CD4-positive, alpha-beta T cell treated with Interleukin-1 beta for 1 hour (primary cell): Measurements from ENCODE around the gene VTCN1.
"Not testable (repeated sequence)": the region's sequence is repeated elsewhere in the genome, so short reads cannot be mapped to it uniquely, and the experiment has no call there.

Source experiments
- DNase-seq, 2 donors: peaks; one replicate each; pipeline ENCODE4 v3.0.0-alpha.2; 2020 to 2022

The VTCN1 gene, protein sequence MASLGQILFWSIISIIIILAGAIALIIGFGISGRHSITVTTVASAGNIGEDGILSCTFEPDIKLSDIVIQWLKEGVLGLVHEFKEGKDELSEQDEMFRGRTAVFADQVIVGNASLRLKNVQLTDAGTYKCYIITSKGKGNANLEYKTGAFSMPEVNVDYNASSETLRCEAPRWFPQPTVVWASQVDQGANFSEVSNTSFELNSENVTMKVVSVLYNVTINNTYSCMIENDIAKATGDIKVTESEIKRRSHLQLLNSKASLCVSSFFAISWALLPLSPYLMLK

DNA sequence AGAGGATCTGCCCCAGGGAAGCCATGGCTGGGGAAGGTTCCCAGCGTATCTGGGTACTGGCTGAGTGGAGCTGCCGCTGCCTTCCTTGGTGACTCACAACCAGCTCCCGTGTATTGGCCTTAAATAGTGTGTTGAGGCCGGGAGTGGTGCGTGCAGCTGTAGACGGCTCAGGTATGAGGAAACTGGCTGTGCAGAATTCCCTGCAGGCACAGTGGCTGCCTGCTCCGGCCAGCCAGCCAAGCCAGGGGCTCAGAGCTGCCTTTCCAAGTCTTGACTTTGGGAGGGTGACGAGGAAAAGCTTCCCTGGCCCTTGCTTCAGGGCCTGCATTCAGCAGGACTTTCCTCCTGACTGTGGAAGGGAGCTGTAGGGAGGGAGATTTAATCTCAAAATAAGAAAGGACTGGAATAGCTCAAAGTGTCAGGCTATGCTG is at the start of gene VTCN1:
TSS of gene VTCN1 (minus strand) at position 97 of the 431 bp plus-strand sequence. CDS start at position 25, 72 bp downstream.
- no peak for DNase-seq

DNA sequence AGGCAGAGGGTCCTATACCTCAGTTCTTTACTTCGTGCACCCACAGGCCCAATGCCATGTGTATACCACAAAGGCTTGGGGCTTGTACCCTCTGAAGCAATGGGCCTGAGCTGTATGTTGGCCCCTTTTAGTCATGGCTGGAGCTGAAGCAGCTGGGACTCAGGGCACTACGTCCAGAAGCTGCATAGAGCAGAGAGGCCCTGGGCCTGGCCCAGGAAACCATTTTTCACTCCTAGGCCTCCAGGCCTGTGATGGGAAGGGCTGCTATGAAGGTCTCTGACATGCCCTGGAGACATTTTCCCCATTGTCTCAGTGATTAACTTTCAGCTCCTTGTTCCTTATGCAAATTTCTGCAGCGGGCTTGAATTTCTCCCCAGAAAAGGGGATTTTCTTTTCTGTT is 48.1 kb upstream of the VTCN1 start:
- no peak for DNase-seq

DNA sequence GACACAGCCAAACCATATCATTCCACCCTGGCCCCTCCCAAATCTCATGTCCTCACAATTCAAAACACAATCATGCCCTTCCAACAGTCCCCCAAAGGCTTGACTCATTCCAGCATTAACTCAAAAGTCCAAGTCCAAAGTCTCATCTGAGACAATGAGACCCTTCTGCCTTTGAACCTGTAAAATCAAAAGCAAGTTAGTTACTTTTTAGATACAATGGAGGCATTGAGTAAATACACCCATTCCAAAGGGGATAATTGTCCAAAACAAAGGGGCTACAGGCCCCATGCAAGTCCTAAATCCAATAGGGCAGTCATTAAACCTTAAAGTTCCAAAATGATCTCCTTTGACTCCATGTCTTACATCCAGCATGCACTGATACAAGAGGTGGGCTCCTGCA is 47.3 kb upstream of the VTCN1 start:
- not testable (repeated sequence) for DNase-seq

DNA sequence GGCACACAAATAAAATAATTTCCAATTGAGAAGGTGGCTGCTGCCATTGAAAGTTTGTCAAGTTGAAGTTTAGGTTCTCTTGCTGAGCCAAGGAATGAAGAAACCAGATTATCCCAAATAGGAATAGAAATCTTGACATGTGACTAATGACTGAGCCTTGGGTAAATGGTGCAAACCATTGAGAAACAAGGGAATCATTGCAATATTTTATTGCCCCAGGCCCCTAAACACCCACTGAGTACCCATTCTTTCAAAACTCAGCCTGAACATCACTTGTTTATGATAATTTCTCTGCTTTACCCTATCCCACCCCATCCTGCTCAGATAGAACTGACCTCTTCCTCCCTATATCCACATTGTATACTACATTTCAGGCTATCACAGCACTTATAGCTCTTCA is 46.6 kb upstream of the VTCN1 start:
- DNase-seq: no peak

DNA sequence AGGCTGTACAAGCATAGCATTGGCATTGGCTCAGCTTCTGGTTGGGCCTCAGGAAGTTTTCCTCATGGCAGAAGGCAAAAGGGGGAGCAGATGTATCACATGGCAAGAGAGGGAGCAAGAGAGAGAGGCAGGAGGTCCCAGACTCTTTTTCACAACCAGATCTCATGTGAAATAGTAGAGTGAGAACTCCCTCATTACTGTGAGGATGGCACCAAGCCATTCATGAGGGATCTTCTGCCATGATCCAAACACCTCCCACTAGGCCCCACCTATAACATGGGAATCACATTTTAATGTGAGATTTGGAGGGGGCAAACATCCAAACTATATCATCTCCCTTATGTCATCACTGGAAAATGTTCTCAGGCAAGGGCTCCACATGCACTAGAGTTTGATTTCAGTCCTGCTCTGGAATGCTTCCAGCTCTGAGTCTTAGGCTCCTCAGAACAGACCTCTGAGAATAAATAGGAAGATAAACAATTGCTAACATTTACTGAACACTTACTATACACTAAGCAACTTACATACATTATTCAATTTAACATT is 39.4 kb upstream of the VTCN1 start:
- DNase-seq: no peak

DNA sequence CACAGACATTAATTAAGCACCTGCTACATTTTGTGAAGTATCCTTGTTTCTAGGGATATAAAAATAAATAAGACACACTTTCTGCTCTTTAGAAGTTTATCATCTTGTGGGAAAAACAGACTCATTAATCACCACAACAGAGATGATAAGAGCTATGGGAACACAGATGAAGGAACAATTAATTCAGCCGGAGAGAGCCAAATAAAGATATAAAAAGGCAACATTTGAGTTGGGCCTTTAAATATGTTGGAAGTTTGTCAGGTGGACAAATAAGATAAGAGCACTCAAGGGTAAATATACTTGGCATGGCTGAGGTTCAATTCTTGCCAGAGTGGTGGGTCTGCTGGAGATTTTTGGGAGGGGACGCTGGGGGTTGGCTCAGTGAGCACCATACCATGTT is 34.2 kb upstream of the VTCN1 start:
- DNase-seq: no peak

DNA sequence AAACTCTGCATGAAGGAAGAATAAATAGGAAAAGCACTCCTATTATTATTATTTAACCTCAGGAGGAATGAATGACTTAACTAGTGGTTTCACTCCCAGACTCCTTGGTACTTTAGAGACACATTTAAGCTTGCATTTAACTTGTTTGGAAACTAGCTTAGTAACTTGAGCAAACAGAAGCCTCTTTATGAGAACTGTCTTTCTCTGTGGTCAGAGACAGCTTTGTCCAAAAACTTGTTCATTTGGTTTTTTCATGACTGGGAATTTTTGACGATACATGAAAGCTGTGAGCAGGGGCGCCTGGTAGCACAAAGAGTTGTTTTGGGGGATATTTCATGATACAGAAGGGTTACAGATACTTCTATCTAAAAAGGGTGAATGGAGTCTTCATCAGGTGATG is 33.6 kb upstream of the VTCN1 start:
- no peak for DNase-seq

DNA sequence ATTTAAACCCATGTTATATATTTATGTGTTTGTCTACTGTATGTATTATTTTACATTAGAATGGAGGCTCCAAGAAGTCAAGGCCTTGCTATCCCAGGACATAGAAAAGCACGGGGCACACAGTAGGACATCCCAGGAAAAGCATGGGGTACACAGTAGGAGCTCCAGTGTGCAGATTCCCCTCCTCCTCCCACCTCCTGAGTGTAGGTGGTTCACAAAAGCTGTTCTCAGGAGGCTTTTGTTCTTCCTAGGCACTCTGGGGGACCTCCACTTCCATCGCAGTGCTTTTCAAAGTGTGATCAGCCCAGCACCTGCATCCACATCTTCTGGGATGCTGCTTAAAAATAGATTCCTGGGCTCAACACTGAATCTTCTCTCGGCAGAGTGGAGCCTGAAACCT is 30.8 kb upstream of the VTCN1 start:
- DNase-seq: no peak

DNA sequence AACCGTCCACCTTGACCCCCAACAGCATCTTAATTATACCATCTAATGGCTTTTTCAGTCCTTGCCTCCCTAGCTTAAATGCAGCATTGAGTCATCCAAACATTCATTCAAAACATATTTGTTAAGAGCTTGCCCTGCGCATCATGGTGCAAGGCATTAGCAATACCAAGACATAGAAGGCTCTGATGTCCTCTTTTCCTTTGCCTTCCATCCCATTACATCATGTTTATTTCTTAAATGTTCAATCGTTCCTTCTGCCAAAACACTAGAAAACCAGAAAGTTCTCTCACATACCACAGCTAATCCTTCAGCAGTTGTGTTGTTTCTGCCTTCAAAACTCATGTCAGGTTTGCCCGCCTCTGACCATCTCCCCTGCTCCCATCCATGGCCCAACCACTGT is 29.8 kb upstream of the VTCN1 start:
- no peak for DNase-seq

DNA sequence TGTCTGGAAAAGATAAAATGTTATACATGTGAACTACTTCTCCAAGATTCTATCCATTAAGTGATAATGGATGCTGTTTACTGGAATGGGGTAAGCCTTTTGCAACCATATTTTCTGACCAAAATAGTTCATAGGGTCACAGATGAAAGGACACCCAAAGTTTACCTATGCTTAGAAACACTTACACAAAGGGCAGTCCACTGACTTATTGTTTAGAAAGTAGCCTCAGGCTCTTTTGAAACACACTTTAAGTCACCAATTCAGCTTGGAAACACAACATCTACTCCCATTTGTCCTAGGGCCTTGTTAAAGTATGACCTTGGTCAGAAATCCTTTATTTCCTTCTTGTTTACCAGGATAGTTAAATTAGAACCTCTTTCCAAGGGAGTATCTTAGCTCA is 28.7 kb upstream of the VTCN1 start:
- no peak for DNase-seq

DNA sequence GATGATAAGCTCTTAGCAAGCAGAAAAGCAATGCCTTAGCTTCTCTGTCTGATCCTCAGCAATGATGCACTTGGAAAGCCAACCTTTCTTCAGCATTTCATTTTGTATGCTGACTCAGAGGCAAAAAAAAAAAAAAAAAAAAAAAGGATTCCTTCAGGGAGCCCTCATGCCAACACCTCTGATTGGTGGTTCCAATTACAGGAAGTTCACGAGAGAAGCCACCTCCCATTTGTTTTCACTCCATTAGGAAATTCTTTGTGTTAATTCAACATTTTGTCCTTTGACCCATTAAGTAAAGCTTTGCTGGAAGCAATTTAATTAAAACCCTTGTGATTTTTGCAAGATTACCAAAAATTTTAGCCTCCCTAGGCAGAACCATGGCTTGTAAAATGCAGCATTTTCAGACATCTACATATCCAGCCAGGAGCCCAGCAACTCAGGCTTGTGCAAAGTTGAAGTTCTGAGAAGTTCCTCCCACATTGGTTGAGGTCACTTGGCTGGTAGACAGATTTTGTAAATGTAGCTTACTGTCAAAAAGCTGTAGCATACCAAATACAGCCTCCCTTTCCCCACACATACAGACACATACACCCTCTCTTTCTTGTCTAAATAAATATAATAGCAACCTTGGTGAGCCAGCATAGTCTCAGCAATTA is 27.1 kb upstream of the VTCN1 start:
- DNase-seq: no peak

DNA sequence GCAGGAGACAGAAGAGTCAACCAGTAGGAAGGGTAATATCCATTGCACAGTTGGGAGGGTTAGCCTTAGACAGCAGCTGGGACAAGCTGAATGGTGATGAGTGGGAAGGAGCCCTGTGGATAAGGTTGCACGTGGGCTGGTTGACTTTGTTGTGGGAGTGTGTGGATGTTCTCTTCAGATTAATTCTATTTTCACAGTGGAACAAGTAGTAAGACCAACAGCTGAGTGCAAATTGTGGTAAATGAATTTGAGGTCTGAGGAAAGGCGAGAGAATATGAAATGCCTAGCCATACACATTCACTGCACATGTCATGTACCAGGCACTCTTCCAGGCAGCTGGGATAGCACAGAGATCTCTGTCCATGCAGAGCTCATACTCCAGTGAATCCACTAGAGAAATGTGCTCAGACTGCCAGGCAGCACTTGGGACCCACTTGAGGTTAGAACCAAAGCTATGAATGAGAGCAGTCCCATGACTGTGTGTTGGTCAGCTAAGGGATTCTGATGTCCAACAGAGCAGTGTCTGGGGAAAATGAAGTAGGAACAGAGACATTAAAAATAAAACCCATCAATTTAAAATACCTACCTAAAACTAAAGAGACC is 25.2 kb upstream of the VTCN1 start:
- DNase-seq: no peak

DNA sequence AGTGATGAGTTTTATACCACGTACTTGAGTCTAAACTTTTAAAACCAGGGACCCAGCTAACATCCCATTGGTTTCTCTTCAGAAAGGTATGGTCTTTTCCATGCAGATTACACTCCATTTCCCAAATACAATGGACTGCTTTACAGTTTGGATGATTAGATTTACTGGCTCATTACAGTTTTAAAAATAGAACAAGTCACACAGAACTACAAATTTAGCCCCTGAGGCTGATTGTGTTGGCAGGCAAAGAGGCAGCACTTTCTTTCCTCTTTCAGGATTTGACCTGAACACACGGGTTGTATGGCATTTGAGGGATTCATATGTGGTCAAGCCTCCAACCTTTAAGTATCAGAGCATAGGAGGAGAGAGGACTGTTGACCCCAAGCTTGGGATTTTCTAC is 21.8 kb upstream of the VTCN1 start:
- DNase-seq: no peak

DNA sequence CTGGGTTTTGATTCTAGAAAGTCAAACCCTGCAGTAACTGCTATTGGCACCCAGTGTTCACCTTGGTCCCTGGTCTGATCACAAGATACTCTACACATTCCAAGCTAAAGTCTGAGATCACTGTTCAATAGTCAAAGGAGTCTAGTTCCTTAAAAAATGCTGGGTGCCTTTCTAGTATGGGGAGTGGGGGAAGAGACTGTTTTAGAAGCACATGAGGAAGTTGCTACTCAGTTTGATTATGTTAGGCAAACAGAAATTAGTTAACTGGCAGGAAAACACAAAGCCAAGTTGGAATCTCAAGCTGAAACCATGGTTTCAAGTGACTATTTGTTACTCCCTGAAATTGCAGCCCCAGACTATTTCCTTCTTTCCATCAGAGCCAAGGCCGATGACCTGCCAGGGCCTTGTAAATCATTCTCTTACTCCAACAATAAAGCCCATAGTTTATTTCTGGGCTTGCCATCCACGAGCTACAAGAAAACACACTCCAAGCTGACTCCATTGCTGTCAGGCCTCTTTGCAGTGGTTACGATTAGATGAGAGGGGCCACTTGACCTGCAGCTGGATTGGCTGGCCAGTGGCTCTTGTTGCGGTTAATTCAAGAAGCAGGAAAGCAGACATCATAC is 21.1 kb upstream of the VTCN1 start:
- no peak for DNase-seq

DNA sequence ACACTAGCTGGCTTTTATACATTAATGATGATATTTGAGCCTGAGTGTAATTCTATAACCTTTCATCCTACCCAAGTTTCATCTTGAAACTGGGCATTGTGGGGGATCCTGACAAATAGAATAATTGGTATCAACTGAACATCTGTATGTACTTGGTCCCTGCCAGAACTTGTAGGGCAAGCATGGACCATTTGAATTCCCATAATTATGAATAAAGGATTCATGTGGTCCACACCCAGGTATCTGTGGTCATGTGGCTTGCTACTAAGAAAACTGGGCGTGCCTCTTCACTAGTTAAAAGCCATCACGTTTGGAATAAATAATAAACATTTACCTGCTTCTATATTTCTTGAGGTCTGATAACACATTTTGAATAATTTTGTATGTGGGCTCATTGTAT is 20.6 kb upstream of the VTCN1 start:
- no peak for DNase-seq

DNA sequence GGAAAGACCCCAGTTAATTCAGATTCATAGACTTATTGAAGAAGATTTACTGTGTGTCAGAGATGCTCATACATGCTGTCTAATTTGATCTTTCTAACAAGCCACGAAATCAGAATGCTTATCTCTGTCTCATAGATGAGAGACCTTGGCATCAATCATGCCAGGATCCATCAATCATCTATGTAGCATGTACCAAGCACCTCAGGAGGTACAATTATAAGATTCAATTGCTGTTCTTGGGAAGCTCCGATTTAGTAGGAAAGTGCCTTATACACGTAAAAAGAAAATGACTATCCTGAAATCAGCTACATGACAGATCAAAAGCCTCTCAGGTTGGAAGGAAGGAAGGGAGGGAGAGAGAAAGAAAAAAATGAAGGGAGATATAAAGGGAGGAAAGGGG is 18.5 kb upstream of the VTCN1 start:
- no peak for DNase-seq

DNA sequence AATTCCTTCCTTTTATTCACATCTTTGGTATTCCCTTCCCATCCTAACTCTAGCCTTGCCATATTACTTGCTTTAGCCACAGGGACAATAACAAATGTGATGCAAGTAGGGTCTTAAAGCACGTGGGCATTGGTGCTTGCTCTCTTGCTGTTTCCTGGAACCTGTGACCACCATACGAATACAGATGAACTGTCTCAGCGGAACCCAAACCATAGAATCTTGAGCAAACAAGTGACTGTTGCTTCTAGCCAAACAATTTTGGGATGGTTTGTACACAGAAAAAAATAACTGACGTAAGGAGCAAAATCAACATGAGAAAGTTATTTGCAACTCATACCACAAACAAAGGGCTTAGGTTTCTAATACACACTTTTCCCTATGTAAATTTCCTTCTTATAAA is 15.2 kb upstream of the VTCN1 start:
- no peak for DNase-seq

DNA sequence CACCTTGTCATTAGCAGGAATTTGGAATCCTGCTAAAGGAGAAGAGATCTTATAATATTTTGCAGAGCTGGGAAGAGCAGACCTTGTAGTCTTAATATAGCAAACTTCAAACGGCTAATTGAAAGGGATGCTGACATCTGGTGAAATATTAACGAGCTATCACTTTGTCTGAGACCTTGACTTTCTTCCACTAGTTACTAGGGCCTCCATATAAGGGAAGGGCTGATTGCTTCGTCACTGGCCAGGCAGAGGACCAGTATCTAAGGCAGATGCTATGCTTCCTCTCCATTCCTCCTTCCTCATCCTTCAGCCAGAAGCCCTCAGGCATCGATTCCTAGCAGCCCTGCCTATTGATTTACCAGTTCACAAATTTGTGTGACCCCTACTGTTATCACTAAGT is 6.0 kb upstream of the VTCN1 start:
- no peak for DNase-seq

DNA sequence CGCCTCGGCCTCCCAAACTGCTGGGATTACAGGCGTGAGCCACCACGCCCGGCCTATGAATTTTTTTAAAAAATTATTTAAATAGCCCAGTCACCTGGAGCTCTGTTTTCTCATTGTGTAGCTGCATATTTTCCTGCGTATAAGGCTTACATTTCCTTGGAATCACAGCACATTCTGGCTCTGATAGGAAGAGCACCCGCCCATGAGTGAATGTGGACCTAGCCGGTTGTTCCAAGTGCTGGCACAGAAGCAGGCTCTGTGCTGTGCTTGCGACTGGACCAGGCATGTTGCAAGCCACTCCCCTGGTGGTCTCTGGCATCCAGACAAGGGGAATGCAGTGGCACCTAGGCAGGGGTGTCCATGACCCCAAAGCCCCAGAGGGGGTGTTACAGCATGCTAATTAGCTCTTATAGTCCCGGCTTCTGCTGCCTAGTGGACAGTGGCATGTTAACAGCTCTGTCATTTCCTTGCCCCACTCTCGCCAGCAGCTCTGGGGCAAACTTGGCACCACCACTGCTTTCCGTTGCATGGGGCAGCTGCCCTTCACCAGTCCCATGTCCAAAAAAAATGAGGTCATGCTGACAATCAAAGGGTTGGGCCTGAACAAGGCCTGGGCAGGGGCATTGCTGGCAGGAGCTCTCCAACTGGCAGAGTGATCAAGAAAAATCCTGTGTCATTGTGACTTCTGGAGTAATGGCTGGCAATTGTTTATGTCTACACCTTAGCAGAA is 5.2 kb upstream of the VTCN1 start:
- no peak for DNase-seq

DNA sequence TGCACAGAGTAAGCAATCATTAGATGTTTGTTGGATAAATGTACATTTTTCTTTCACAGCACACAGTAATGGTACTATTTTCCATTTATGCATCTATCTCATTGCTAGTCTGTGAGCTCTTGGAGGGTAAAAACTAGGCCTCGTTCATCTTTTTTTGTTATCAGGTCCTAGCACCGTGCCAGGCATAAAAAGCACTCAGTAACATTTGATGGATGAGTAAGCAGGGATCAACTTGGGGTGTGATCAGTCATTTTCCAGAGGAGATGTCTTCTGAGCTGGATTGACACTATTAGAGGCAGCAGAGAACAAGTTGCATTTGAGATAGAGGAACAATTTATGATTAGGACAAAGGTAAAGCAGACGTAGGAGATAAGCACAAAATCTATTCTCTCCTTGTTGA is 4.3 kb upstream of the VTCN1 start:
- no peak for DNase-seq

DNA sequence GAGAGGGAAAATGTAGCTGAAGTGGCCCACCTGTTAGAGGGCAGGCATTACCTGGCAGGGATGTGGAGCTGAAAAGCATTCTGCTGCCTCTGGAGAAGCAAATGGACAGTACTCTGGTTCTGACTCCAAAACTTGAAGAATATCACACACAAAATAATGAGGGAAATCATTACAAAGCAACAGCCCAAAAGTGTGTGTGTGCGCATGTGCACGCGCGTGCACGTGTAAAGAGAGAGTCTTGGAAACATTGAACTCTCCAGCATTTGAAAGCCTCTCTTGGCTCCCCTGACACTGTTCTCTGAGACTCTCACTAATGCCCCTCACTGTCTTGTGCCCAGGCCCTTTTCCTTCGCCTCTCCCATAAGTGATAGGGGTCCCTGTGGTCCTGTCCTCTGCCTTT is 2.3 kb upstream of the VTCN1 start:
- DNase-seq: no peak

DNA sequence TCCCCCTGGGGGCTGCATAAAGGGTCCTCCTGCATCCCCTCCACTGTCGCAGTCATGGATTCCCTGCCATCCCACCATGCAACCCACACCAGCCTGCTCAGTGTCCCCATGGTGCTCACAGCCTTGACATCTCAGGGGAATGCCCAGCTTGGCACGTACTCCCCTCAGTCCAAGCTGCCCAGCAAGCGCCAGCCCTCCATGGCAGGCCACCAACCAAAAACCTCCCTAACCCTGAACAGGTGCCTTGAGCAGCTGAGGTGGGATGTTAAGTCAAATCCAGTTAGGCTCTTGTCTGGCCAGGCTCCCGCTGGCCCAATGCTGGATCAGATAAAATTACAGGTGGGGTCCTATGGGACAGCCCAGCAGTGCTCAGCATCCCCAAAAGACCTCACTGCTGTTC is 341 bp downstream of the VTCN1 start:
- DNase-seq: no peak

DNA sequence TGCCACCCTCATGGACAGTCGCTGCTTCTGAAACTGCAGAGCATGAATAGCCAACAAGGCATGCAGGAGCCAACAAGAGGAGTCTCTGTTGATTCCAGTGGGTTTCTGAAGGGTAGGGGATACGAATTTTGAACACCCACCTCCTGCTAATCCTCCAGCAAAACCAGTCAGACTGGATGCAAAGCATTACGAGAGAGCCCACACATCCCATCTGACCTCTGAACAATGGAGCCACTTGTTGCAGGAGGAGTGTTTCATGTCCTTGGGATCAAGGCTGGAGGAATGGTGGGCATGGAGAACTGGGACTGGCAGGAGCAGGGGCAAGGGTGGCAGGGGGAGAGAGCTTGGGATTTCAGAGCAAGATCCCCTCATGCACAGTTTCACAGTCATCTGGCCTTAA is 1.6 kb downstream of the VTCN1 start:
- no peak for DNase-seq
